Fibroblast of lung (primary cell): ENCODE data around the gene LRRC71.

Source experiments
- CTCF ChIP-seq, 2 donors: IDR thresholded peaks in 1 of 2; conservative IDR thresholded peaks in 1 of 2; 1 replicate in 1 of 2; 2 replicates in 1 of 2; pipeline ENCODE4 v1.5.1; 2011 to 2012; ENCODE audit warnings: low read length in 2 of 2, control low read depth in 1 of 2, inconsistent platforms in 1 of 2, low read depth in 1 of 2, mild to moderate bottlenecking in 1 of 2
- EZH2 ChIP-seq: IDR thresholded peaks from 2 replicates; pipeline ENCODE4 v1.5.1; 2012; ENCODE audit warnings: low read length, control low read depth, mild to moderate bottlenecking; ENCODE audit errors: missing control alignments

GRCh38 chr1:156896490-156897033 is 23.9 kb upstream of the LRRC71 start:
- TF ChIP-seq CTCF (conservative IDR thresholded peaks at IDR 0.05 in 1 of 2, IDR thresholded peaks at IDR 0.05 in 1 of 2; ENCODE audit: low read depth in 1 of 2, low read length in 2 of 2) (no peak), EZH2 (no peak)
